ENCODE data around the gene PTPRG.

Gene PTPRG

GRCh38 chr3:61889259-61889658 is 327.9 kb downstream of the PTPRG start:
- Histone ChIP-seq H3K9me3 (ENCODE audit: insufficient read depth, low read depth, low read length) (no peaks in the 10 kb centered on the region), H3K4me1 (ENCODE audit: insufficient read depth, low read length, poor library complexity, severe bottlenecking) (peaks cover under 1% of the 10 kb centered on the region), H3K79me2 (ENCODE audit: insufficient read depth, low read length) (no peaks in the 10 kb centered on the region), H3K4me2 (ENCODE audit: low read depth, low read length, poor library complexity, severe bottlenecking) (no peak overlapping the region), H2AFZ (ENCODE audit: low read length) (no peak overlapping the region), H3F3A (ENCODE audit: low read depth) (no peaks in the 10 kb centered on the region), H4K20me1 (ENCODE audit: insufficient read depth, low read length, poor library complexity, severe bottlenecking) (no peaks in the 10 kb centered on the region), H3K27me3 (ENCODE audit: insufficient read depth, low read length, poor library complexity, severe bottlenecking) (no peaks in the 10 kb centered on the region), H3K4me3 (ENCODE audit: low read length, poor library complexity, severe bottlenecking) (no peak overlapping the region), H3K36me3 (ENCODE audit: insufficient read depth, low read length) (no peaks in the 10 kb centered on the region), H3K9ac (ENCODE audit: low read depth, low read length, poor library complexity, severe bottlenecking) (no peak overlapping the region), H3K9me2 (replicated peaks; ENCODE audit: low read depth, low read length) (no peaks in the 10 kb centered on the region)
- TF ChIP-seq EZH2phosphoT487 (IDR thresholded peaks at IDR 0.05; ENCODE audit: borderline replicate concordance) (no peak), CTCF (conservative IDR thresholded peaks at IDR 0.05; ENCODE audit: low read length) (no peak)

GRCh38 chr3:61890167-61890566 is 328.8 kb downstream of the PTPRG start:
- H3K4me2 ChIP-seq (ENCODE audit: low read depth, low read length, poor library complexity, severe bottlenecking), result no peak overlapping the region
- no peaks in the 10 kb centered on the region for H3K36me3 ChIP-seq (ENCODE audit: insufficient read depth, low read length)
- no peaks in the 10 kb centered on the region for H3K27me3 ChIP-seq (ENCODE audit: insufficient read depth, low read length, poor library complexity, severe bottlenecking)
- no peaks in the 10 kb centered on the region for H3K9me3 ChIP-seq (ENCODE audit: insufficient read depth, low read depth, low read length)
- H3K9me2 ChIP-seq (replicated peaks; ENCODE audit: low read depth, low read length), result no peaks in the 10 kb centered on the region
- peaks cover 6% of the 10 kb centered on the region for H3K4me1 ChIP-seq (ENCODE audit: insufficient read depth, low read length, poor library complexity, severe bottlenecking)
- H3K9ac ChIP-seq (ENCODE audit: low read depth, low read length, poor library complexity, severe bottlenecking), result no peak overlapping the region
- no peaks in the 10 kb centered on the region for H3F3A ChIP-seq (ENCODE audit: low read depth)
- no peak overlapping the region for H2AFZ ChIP-seq (ENCODE audit: low read length)
- H3K79me2 ChIP-seq (ENCODE audit: insufficient read depth, low read length), result no peaks in the 10 kb centered on the region
- TF ChIP-seq EZH2phosphoT487 (IDR thresholded peaks at IDR 0.05; ENCODE audit: borderline replicate concordance) (no peak), CTCF (conservative IDR thresholded peaks at IDR 0.05; ENCODE audit: low read length) (no peak)
- no peak overlapping the region for H3K4me3 ChIP-seq (ENCODE audit: low read length, poor library complexity, severe bottlenecking)
- no peaks in the 10 kb centered on the region for H4K20me1 ChIP-seq (ENCODE audit: insufficient read depth, low read length, poor library complexity, severe bottlenecking)

GRCh38 chr3:61890586-61890985 is 329.2 kb downstream of the PTPRG start:
- peaks cover 10% of the 10 kb centered on the region for H3K4me1 ChIP-seq (ENCODE audit: insufficient read depth, low read length, poor library complexity, severe bottlenecking)
- H2AFZ ChIP-seq (ENCODE audit: low read length), result no peak overlapping the region
- no peaks in the 10 kb centered on the region for H3F3A ChIP-seq (ENCODE audit: low read depth)
- H3K9me2 ChIP-seq (replicated peaks; ENCODE audit: low read depth, low read length), result no peaks in the 10 kb centered on the region
- H3K9ac ChIP-seq (ENCODE audit: low read depth, low read length, poor library complexity, severe bottlenecking), result no peak overlapping the region
- H3K27me3 ChIP-seq (ENCODE audit: insufficient read depth, low read length, poor library complexity, severe bottlenecking), result no peaks in the 10 kb centered on the region
- no peaks in the 10 kb centered on the region for H3K9me3 ChIP-seq (ENCODE audit: insufficient read depth, low read depth, low read length)
- H3K4me2 ChIP-seq (ENCODE audit: low read depth, low read length, poor library complexity, severe bottlenecking), result no peak overlapping the region
- H3K36me3 ChIP-seq (ENCODE audit: insufficient read depth, low read length), result no peaks in the 10 kb centered on the region
- no peaks in the 10 kb centered on the region for H3K79me2 ChIP-seq (ENCODE audit: insufficient read depth, low read length)
- H4K20me1 ChIP-seq (ENCODE audit: insufficient read depth, low read length, poor library complexity, severe bottlenecking), result no peaks in the 10 kb centered on the region
- TF ChIP-seq CTCF (conservative IDR thresholded peaks at IDR 0.05; ENCODE audit: low read length), result no peak
- H3K4me3 ChIP-seq (ENCODE audit: low read length, poor library complexity, severe bottlenecking), result no peak overlapping the region

Measured in Loucy (cell line).